ENCODE measurements around the gene CENPL. TPM values are rescaled to one million over a fixed set of nuclear protein-coding genes. Genes with fewer than 3 reads are reported as not detected.
A peak's percentile ranks its signal among the peaks of the same experiment; 100 is the strongest.
"Not testable (repeated sequence)": the region's sequence is repeated elsewhere in the genome, so short reads cannot be mapped to it uniquely, and the experiment has no call there.

The CENPL gene, protein sequence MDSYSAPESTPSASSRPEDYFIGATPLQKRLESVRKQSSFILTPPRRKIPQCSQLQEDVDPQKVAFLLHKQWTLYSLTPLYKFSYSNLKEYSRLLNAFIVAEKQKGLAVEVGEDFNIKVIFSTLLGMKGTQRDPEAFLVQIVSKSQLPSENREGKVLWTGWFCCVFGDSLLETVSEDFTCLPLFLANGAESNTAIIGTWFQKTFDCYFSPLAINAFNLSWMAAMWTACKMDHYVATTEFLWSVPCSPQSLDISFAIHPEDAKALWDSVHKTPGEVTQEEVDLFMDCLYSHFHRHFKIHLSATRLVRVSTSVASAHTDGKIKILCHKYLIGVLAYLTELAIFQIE
- total RNA-seq: 12.8 TPM

DNA sequence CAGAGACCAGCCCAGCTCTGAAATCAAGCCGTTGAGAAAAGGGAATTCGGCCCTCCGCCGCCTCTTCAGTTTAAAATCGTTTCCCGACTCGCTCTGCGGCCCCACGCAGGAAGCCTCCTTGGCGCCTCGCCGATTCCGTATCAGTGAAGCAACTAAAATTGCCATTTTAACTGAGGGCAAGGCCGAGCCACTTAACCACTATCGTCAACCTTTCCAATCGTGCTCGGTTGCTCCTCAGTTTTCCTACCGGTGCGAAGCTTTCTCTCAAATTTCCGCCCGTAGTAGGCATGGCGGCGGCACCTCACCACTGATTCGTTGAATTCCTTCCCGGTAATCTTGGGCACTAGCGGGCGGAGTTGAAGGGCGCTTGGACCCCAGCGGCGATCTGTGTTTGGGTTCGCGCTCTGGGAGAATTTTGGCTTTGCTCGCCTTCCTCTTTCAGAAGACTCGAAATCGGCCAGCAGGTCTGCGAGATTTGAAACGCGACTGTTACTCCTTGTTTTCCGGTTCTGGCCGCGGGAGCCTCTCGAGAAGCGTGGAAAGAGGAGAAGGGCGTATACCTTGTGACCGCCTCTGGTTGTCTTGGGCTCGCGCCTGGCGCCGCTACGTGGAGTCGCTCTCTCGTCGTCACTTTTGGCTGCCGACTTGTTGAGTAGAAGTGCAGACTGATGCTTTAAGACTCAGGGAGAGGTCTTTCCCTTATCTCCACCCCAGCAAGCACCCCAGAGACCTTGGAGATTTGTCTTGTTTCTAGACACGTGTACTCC lies at the start of gene CENPL, which contains the start of gene DARS2:
TSS of gene CENPL (minus strand) at position 569 of the 767 bp plus-strand sequence. CDS start 13,584 bp downstream, outside the sequence.
TSS of gene DARS2 (plus strand) at position 359 of the 767 bp plus-strand sequence. CDS start 557 bp downstream, outside the sequence.
- DNase-seq: peak; percentile 99

DNA sequence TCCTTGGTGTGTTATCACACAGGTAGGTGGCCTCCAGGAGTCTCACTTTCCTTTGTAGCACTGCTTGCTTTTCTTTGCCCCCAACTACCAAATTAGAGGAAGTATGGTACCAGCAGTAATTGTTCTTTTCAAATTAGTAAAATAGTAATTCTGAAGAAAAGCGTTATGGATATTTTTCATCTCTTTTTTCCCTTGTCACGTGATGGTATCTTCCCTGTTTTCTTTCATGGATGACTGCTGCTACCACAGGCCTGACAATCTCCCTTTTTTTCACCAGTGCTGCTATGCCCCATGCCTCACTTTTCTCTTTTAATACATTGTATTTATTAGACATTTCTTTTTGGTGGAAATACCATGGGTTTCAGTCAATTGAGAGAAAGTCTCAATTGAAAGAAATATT lies 46.8 kb upstream of the CENPL start:
- DNase-seq: no peak

DNA sequence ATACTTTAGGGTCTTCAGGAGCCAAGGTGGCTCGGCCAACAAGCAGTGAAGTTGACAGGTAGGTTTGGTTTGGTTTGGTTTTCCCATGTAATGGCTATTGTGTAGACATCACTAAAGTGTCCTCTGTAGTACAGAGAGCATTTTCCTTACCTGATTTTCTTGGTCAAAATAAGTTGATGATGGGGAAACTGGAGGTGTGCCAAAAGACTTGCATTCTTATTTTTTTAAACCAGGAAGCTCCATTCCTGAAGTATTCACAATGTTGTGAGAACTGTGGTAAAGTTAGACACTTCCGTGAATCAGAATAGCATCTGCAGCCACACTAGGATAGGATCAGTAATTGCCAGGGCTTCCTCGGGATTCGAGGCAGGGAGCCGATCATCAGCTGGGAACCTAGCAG lies 46.4 kb upstream of the CENPL start:
- no peak for DNase-seq

DNA sequence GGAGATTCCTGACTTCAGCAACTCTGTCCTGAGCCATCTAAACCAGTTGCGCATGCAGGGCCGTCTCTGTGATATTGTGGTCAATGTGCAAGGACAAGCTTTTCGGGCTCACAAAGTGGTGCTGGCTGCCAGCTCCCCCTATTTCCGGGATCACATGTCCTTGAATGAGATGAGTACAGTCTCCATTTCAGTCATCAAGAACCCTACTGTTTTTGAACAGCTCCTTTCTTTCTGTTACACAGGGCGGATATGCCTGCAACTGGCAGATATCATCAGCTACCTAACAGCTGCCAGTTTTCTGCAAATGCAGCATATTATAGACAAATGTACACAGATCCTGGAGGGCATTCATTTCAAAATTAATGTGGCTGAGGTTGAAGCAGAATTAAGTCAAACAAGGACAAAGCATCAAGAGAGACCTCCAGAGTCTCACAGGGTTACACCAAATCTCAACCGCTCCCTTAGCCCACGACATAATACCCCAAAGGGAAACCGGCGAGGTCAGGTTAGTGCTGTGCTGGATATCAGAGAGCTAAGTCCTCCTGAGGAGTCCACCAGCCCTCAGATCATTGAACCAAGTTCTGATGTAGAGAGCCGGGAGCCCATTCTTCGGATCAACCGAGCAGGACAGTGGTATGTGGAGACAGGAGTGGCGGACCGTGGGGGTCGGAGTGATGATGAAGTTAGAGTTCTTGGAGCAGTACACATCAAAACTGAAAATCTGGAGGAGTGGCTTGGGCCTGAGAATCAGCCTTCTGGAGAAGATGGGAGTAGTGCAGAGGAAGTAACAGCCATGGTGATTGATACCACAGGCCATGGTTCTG lies 45.8 kb upstream of the CENPL start:
- no peak for DNase-seq

DNA sequence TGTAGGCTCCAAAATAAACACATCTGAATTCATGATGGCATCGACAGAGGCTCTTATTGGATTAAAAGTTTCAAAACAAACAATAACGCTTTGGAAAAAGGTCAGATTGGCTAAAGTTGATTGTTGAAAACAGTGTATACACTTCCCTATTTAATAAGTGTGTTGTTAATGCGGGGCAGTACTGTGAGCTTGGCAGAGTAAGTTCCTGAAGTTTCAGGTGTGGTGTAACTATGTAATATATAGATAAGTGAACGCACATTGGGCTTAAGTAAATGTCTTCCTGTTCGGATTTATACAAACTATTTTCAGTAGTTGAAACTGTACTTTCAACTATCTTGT lies 44.3 kb upstream of the CENPL start:
- DNase-seq: no peak

DNA sequence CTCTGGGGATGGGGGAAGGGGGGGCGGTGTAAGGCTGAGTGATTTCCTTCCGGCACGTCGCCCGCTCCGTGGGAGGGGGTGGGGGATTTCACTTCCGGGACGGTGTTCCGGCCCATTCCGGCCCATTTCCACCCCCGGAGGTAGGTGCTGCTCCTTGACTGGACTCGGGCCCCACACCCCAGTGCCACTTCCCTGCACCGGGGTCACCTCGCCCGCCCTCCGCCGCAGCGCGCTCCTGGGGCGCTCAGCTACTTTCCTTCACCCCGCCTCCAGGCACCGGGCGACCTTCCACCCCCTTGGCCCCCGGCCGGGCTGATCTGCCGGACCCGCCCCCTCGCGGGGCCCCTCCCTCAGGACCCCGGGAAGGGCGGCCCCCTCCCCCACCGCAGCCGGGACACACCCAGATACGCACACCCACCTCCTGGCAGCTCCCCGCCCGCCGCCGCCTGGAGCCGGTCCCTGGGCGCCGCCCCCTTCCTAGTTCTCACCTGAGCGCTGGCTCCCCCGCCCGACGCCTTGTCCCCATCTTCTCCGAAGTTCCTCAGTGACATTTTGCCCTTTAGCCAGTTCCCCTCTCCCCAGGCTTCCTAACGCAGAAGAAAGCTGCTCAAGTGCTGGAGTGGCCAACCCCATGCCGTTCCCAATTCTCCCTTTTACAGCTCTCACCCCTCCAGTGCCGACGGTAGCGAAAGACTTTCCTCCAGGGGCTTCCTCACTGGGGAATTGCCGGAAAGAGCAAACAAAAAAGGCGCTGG lies 43.8 kb upstream of the CENPL start, which contains the start of gene ZBTB37:
TSS of gene ZBTB37 (plus strand) at position 115 of the 755 bp plus-strand sequence. CDS start 1,846 bp downstream, outside the sequence.
- peak; percentile 84 for DNase-seq

DNA sequence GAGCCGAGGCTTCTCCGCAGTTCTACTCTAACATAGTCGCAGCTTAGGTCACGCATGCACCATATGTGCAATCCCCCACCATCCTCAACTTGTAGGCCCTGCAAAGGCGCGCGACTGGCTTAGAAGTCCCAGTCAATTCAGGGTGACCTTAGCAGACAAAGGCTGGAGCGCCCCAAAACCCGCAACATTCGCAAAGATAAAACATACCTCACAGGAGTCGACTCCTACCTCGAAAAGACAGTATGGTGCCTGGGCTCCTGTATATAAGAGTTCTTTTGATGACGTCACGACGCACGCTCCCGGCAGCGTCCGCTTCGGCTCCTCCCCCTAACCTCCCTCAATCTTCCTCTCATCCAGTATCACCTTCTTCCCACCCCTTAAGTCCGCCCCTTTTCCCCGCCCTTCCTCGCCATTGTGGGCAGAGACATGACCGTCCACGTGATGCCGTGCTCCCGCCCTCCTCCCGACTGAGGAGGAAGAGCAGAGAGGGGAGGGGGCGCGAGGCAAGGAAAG lies 43.1 kb upstream of the CENPL start, which contains the start of gene GAS5:
TSS of gene GAS5 (minus strand) at position 237 of the 513 bp plus-strand sequence.
- DNase-seq: peak; percentile 100

DNA sequence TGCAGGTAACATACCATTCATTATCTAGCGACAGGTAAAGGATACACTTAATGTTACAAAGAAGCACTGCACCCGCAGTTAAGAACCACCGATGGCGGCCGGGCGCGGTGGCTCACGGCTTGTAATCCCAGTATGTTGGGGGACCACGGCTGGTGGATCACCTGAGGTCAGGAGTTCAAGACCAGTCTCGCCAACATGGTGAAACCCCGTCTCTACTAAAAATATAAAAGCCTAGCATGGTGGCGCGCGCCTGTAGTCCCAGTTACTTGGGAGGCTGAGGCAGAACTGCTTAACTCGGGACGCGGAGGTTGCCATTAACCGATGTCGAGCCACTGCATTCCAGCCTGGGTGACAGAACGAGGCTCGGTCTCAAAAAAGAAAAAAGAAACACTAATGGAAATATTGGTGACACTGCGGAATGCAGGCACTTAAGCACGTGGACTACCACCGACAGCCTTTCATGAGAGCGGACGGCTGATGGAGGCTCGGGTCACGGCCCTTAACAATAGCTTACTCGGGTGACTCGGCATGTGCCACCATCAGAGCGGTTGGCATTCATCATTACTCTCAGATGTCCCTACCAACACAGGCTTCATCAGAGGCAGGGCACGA lies 42.6 kb upstream of the CENPL start:
- DNase-seq: no peak

DNA sequence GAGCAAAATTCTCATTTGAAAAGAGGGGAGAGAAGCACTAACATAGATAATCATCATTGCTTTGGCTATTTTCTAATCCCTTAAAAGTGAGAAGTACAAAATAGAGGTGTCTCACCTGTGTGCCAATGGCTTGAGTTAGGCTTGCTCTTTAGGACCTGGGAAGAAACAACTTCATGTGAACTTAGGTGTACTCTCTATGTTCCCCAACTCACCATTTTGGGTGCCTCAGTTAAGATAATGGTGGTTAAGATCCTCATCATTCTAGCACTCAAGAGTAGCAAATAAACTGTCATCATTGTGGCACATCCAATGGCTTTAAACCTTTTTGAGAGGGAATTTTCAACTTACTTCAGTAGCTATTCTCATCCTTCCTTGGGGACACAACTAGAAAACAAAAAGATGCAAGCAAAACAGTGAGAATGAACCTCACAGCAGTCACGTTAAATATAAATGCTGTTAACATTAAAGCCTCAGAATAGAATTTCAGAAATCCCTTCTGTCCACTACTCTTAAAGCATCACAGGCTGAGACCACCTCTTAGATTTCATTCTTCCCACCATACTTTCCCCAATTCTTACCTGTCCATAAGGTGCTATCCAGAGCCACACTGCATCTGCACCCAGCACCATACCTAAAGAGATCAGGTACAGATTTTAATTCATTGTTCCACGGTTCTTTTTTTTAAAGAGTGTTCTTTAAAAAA lies 41.9 kb upstream of the CENPL start:
- no peak for DNase-seq

DNA sequence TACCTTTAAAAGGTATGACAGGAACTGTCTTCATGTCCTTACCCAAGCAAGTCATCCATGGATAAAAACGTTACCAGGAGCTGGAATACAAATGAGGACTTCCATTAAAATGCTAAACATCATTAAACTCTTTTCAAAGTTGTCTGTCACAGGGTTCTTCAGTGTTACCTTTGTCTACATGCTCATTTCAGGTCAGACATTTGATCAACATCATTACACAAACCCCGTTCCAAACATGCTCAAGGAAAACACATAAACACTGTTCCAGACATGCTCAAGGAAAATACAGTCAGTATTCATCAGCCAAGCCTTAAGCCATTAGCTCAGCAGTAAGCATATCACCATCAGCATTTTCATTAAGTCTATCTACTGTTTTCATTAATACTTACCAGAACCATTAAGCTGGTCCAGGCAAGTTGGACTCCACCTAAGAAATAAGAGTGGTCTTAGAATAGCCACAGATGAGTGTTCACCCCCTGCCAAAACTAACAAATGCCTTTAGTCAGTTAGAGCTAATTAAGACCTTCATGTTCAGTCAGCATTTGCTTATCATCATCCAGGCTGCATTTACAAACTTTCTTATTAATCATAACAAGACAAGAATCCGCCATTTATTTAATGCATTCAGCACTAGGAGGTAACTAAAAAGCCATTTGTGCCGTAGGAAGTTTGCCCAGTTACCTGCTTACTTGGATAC lies 40.9 kb upstream of the CENPL start:
- no peak for DNase-seq

DNA sequence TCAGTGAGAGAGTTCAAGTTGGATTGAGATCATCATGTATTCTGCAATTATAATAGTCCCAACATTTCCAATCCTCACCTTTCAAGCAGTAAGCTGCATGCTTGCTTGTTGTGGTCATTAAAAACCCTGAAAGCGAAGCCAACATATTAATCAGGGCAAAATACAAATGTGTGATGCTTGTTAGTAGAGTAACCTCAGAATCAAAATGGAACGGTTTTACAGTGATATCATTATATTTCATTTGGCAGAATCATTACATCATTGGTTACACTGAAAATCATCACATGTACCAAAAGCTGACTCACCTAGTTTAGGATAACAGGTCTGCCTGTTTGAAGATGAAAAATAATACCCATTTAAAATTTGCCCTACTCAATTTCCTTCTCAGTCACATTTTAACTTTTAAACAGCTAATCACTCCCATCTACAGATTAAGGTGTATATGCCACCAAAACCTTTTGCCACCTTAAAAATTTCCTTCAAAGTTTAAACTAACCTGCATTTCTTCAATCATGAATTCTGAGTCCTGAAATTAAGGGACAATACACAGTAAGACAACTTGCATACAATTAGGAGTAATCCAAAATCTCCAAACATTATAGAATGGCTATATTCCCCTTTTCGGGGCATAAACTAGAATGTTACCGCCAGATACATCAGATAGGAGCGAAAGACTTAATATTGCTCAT lies 39.6 kb upstream of the CENPL start:
- no peak for DNase-seq

DNA sequence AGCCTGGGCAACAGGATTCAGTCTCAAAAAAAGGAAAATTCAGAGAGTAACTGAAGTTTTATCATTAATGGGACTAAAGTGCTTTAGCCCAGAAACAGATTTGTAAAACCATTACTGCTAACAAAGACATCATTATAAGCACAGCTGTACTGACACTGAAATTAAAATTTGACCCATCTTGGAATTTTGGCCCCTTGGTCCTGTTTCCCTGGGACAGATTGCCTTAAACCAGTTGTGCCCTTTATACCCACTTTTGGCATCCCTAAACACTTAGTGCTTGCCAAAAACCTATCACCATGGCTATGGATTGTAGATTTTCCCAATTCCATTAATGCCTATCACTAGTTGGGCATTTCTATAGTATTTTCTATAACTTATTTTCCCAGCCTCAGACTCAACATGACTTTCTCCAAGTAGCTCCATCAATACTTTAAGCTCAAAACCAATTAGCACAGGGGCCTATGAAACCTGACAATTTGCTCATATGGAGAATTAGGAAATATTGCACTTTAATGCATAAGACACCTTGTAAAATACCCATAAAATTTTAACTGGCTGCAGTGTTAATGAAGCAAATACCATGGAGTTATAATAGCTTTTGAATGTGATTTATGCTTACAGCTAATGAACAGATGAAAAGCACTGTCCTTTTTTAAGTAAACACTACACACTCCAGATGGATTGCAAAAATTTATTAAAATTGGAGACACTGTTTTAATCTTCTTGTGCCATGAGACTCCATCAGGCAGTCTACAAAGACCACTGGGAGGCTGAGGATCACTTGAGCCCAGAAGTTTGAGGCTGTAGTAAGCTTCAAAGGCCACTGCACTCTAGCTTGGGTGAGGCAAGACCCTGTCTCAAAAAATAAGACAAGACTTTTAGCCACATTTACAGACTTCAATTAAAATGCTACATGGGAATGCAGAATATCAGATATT lies 38.8 kb upstream of the CENPL start:
- no peak for DNase-seq

DNA sequence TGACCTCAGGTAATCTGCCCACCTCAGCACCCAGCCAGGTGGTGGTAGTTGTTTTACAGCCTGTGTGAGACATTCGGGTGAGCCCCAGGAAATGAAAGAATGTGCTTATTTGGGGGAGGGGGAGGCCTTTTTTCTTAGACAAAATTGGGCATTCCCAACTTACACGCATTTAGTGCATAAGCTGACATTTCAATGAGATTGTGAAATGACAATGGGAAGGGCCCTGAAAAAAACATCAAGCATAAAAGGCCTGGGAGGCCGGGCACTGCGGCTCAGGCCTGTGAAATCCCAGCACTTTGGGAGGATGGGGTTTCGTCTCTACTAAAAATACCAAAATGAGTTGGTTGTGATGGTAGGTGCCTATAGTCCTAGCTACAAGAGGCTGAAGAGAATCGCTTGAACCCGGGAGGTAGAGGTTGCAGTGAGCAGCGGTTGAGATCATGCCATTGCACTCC lies 38.1 kb upstream of the CENPL start:
- DNase-seq: no peak

DNA sequence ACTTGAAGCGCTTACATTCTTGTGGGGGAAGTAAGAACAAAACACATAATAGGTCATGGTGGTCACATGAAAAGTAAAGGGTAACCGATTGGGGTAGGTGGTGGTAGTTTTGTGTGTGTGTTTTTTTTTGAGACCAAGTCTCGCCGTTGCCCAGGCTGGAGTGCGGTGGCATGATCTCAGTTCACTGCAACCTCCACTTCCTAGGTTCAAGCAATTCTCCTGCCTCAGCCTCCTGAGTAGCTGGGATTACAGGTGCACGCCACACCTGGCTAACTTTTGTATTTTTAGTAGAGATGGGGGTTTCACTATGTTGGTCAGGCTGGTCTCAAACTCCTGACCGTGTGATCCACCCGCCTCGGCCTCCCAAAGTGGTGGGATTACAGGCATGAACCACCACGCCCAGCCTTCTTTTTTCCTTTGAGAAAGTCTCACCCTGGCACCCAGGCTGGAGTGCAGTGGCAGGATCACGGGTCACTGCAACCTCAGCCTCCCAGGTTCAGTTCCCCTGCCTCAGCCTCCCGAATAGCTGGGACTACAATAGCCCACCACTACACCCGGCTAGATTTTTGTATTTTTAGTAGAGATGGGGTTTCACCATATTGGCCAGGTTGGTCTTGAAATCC lies 37.6 kb upstream of the CENPL start:
- not testable (repeated sequence) for DNase-seq

DNA sequence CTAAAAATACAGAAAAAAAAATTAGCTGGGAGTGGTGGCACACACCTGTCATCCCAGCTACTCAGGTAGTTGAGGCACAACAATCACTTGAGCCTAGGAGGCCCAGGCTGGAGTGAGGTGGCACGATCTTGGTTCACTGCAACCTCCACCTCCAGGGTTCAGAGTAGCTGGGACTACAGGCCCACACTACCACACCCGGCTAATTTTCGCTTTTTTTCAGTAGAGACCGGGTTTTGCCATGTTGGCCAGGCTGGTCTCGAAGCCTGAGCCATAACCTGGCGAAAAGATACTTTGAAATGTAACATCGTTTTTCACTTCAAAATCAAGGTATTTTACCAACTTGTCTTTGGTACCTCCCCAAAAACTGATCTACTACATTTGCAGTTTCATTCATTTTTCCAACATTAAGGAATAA lies 37.1 kb upstream of the CENPL start:
- DNase-seq: no peak

DNA sequence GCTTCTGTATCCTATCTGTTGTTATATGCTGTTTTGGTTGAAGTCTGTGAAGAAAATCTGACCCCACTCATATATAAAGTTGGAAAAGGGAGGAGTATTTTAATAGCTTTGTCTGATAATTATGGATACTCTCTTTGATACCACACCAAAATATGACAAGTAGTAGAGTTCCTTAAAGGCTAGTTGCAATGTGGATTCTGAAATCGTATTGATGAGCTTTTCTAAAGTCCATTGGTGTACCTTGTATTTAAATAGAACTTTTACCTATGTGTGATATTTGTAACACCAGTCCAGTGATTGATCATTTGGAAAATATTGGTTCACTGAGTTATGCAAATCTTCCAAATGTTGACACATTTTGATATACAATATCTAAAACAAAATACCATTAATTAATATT lies 35.4 kb upstream of the CENPL start:
- no peak for DNase-seq

DNA sequence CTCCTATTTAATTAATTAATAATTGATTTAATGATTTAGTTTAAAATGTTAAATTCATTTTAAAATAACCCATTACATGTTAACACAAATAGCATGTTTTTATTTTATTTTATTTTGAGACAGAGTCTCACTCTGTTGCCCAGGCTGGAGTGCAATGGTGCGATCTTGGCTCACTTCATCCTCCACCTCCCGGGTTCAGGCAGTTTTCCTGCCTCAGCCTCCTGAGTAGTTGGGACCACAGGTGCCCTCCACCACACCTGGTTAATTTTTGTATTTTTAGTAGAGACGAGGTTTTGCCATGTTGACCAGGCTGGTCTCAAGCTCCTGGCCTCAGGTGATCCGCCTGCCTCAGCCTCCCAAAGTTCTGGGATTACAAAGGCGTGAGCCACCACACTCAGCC lies 34.9 kb upstream of the CENPL start:
- not testable (repeated sequence) for DNase-seq

All from skin of body (tissue), 2 donors.